ENCODE results near the gene RNU4-1.

RNU4-1 gene

DNA sequence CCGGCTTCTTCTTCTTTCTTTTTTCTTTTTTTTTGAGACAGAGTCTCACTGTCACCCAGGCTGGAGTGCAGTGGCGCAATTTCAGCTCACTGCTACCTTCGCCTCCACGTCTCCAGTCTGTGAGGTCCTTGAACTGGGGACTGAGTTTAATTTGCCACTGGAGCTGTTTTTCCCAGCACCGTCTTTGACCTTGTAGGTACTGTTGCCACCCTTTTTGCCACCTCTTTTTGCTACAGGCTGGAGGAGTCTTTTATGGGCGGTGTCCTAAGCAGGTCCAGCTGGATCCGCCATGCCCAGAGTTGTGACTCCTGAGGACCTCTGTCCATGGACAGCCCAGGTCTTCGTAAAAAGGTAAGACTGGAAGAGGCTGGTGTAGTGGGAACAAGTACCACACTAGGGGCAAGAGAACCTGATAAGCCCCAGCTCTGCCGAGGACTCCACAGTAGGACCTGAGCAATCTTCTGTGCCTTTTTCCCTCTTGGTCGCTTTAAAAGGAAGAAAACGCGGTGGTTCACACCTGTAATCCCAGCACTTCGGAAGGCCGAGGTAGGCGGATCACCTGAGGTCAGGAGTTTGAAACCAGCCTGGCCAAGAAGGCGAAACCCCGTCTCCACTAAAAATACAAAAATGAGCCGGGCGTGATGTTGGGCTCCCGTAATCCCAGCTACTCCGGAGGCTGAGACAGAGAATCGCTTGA, 2.3 kb downstream of the RNU4-1 start:
- DNase-seq (ENCODE audit: low read depth) = no peak
- no peak overlapping the region for H3K4me3 ChIP-seq (ENCODE audit: control insufficient read depth, low read depth, low read length)
- TF ChIP-seq CTCF (IDR thresholded peaks at IDR 0.05; ENCODE audit: control insufficient read depth, insufficient read depth, low read depth, low read length, missing control alignments) = no peak

DNA sequence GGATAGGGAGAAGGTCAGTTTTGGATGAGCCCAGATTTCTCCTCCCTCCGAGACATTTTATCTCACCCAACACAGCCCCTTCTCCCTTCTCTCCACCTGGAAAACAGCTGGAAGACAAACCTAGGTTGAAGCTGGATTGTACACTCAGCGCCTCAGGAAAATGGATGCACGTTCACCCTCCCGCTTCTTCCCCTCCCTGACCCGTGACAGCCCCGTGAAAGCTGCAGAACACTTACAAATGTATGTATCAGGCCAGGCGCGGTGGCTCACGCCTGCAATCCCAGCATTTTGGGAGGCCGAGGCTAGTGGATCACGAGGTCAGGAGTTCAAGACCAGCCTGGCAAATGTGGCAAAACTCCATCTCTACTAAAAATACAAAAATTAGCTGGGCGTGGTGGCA, 5.5 kb downstream of the RNU4-1 start:
- no peak for DNase-seq (ENCODE audit: low read depth)
- no peak overlapping the region for H3K4me3 ChIP-seq (ENCODE audit: control insufficient read depth, low read depth, low read length)
- no peak for TF ChIP-seq CTCF (IDR thresholded peaks at IDR 0.05; ENCODE audit: control insufficient read depth, insufficient read depth, low read depth, low read length, missing control alignments)

DNA sequence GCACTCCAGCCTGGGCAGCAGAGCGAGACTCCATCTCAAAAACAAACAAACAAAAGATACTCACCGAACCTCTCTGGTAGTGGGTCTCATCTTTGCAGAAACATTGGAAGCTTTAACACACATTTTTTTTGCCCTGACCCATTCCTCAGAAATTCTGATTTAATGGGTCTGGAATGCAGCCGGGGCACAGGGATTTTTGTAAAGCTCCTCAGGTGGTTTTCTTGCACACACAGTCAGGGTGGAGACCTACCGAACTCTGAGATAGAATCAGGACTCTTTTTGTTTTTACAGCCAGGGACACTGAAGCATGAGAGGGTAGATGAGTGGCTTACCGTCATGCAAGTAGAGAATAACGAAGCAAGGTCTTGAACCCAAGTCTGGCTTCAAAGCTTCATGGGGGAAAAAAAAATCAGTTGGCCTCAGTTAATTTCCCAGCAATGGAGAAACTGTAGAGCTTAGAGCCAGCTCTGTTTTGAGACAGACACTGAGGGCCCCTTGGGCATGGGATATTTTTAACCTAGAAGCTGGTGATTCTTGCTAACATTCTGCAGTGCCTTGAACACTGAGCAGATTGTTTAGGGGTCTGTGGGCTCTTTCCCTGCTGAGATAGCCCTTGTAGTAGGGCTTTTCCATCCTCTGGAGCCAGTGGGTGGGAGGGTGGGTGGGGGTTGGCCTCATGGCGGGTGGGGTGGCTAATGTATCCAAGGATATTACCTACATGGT, 6.1 kb downstream of the RNU4-1 start:
- DNase-seq (ENCODE audit: low read depth) = no peak
- H3K4me3 ChIP-seq (ENCODE audit: control insufficient read depth, low read depth, low read length) = no peak overlapping the region

DNA sequence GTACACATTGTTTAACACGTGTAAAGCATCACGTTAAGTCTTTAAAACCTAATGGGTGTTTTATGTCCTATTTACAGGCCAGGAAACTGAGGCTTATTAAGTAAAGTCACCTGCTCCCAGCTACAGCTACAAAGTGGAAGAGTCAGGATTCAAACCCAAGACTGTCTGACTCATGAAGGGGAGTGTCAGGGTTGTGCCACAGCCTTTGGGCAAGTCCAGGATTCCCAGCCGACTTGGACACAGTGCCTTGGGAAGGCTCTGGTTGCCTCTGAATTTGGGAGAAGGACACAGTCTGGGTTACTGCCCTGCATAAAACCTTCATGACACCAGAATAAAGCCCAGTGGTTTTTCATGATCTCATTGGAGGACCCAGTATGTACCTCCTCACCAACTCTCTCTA, 8.7 kb downstream of the RNU4-1 start:
- TF ChIP-seq CTCF (IDR thresholded peaks at IDR 0.05; ENCODE audit: control insufficient read depth, insufficient read depth, low read depth, low read length, missing control alignments) = no peak
- no peak overlapping the region for H3K4me3 ChIP-seq (ENCODE audit: control insufficient read depth, low read depth, low read length)
- DNase-seq (ENCODE audit: low read depth) = no peak

More for the DNA sequence above, 6.1 kb downstream of the RNU4-1 start:
- TF ChIP-seq CTCF (IDR thresholded peaks at IDR 0.05; ENCODE audit: control insufficient read depth, insufficient read depth, low read depth, low read length, missing control alignments) = no peak

- TF ChIP-seq CTCF (IDR thresholded peaks at IDR 0.05; ENCODE audit: control insufficient read depth, insufficient read depth, low read depth, low read length, missing control alignments) = no peak
- H3K4me3 ChIP-seq (ENCODE audit: control insufficient read depth, low read depth, low read length) = no peak overlapping the region
- no peak for DNase-seq (ENCODE audit: low read depth)
These were observed 9.7 kb downstream of the RNU4-1 start for GRCh38 chr12:120283318-120283717.

- TF ChIP-seq CTCF (IDR thresholded peaks at IDR 0.05; ENCODE audit: control insufficient read depth, insufficient read depth, low read depth, low read length, missing control alignments) = no peak
- no peak overlapping the region for H3K4me3 ChIP-seq (ENCODE audit: control insufficient read depth, low read depth, low read length)
- no peak for DNase-seq (ENCODE audit: low read depth)
These were observed 14.6 kb downstream of the RNU4-1 start for GRCh38 chr12:120278137-120279069.

All from AG09309 (cell line).